ENCODE measurements around the gene NPEPPS. TPM values are rescaled to one million over a fixed set of nuclear protein-coding genes. Genes with fewer than 3 reads are reported as not detected.
A peak's percentile ranks its signal among the peaks of the same experiment; 100 is the strongest.
"Not testable (repeated sequence)": the region's sequence is repeated elsewhere in the genome, so short reads cannot be mapped to it uniquely, and the experiment has no call there.

NPEPPS gene
- total and polyA plus RNA-seq, 10 donors = 19.2 to 165 (median 107) TPM

GRCh38 chr17:47561698-47562405, 30.9 kb downstream of the NPEPPS start:
- 80 to 87% (median 85%) methylated on average over 4 to 5 of the region's 5 CpGs for WGBS, 5 donors
- peaks cover 0 to 31% (median 0%) of the 10 kb centered on the region in 6 donors for H3K36me3 ChIP-seq
- H3K4me3 ChIP-seq; intact Hi-C loops (cut with DNase I; ENCODE audit: low total_unique reads); H3K9me3 ChIP-seq; DNase-seq; H3K27ac ChIP-seq; H3K27me3 ChIP-seq (replicated peaks in 1 of 7): not testable (repeated sequence)
- H3K4me1 ChIP-seq = peaks cover 0 to 24% (median 2%) of the 10 kb centered on the region in 6 donors

- H3K36me3 ChIP-seq = peaks cover 0 to 32% (median 0%) of the 10 kb centered on the region in 6 donors
- H3K4me3 ChIP-seq; intact Hi-C loops (cut with DNase I; ENCODE audit: low total_unique reads); H3K27ac ChIP-seq; H3K9me3 ChIP-seq; DNase-seq; H3K27me3 ChIP-seq (replicated peaks in 1 of 7): not testable (repeated sequence)
- H3K4me1 ChIP-seq = peaks cover 0 to 24% (median 2%) of the 10 kb centered on the region in 6 donors
Measured at GRCh38 chr17:47562406-47562705, 31.4 kb downstream of the NPEPPS start.

DNA sequence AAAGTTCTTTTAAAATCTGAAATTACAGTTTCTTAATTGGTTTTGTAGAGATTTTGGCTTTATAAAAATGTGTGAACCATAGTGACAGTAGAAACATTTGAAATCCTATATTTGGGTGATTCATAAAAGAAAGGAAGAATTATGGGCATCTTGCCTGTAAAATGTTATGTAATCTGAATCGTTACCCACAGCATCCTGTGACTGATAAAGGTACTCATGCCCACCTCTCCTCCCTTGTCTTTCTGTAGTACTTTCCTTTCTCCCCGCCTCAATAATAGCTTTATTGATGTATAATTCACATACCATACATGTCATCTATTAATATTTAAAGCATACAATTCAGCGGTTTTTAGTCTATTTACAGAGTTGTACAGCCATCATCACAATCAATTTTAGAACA, 36.4 kb downstream of the NPEPPS start:
- Histone ChIP-seq H3K36me3 (peaks cover 0 to 39% (median 11%) of the 10 kb centered on the region in 6 donors), H3K4me1 (peaks cover 0 to 13% (median 0%) of the 10 kb centered on the region in 6 donors)
- H3K4me3 ChIP-seq; DNase-seq; intact Hi-C loops (cut with DNase I; ENCODE audit: low total_unique reads); H3K27me3 ChIP-seq (replicated peaks in 1 of 7); H3K27ac ChIP-seq; H3K9me3 ChIP-seq: not testable (repeated sequence)
- 27 to 71% (median 53%) methylated on average over 2 to 3 of the region's 3 CpGs for WGBS, 5 donors

- intact Hi-C loops (cut with DNase I; ENCODE audit: low total_unique reads); H3K27me3 ChIP-seq (replicated peaks in 1 of 7); DNase-seq; H3K9me3 ChIP-seq; H3K4me3 ChIP-seq: not testable (repeated sequence)
- Histone ChIP-seq H3K27ac (peak overlapping the region in 3 of 8 donors; percentile 26 to 55 (median 54)), H3K36me3 (peaks cover 0 to 23% (median 11%) of the 10 kb centered on the region in 6 donors), H3K4me1 (peaks cover 0 to 13% (median 0%) of the 10 kb centered on the region in 6 donors)
- WGBS, 5 donors = 67 to 84% (median 72%) methylated on average over 3 of the region's 3 CpGs
Measured at GRCh38 chr17:47572561-47572960, 41.7 kb downstream of the NPEPPS start.

DNA sequence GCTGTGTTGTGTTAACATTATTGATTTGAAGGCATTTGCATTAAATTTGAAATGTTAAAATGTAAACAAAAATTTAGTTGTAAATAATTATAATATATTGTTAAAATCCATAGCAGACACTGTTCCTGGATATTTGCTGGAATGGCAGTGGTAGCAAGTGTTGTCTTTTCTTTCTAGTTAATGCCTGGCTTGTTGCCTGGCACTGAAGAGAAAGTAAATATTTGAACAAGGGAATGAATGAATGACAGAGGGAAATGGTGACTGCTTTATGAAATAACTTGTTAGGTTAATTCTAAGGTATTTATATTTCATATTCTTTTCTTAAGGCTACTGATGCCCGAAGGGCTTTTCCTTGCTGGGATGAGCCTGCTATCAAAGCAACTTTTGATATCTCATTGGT, 51.5 kb downstream of the NPEPPS start:
- H3K27me3 ChIP-seq (replicated peaks in 1 of 7); H3K4me1 ChIP-seq; H3K27ac ChIP-seq; H3K4me3 ChIP-seq; intact Hi-C loops (cut with DNase I; ENCODE audit: low total_unique reads); H3K9me3 ChIP-seq; DNase-seq: not testable (repeated sequence)
- 100% methylated on average over 1 of the region's 1 CpG; no CpG with 5 or more reads in 4 of the 5 donors for WGBS, 5 donors
- peaks cover 0 to 62% (median 2%) of the 10 kb centered on the region in 6 donors for H3K36me3 ChIP-seq

GRCh38 chr17:47586378-47587055, 55.6 kb downstream of the NPEPPS start:
- H3K4me3 ChIP-seq; DNase-seq; H3K27ac ChIP-seq; intact Hi-C loops (cut with DNase I; ENCODE audit: low total_unique reads); H3K4me1 ChIP-seq; H3K9me3 ChIP-seq; H3K27me3 ChIP-seq (replicated peaks in 1 of 7): not testable (repeated sequence)
- WGBS, 5 donors = 79 to 89% (median 79%) methylated on average over 4 to 5 of the region's 5 CpGs
- peaks cover 0 to 82% (median 9%) of the 10 kb centered on the region in 6 donors for H3K36me3 ChIP-seq

- intact Hi-C loops (cut with DNase I; ENCODE audit: low total_unique reads); DNase-seq; H3K9me3 ChIP-seq; H3K4me1 ChIP-seq; H3K4me3 ChIP-seq; H3K27ac ChIP-seq; H3K27me3 ChIP-seq (replicated peaks in 1 of 7): not testable (repeated sequence)
- peaks cover 0 to 93% (median 49%) of the 10 kb centered on the region in 6 donors for H3K36me3 ChIP-seq
Measured at GRCh38 chr17:47593522-47593921, 62.6 kb downstream of the NPEPPS start.
